GM12874 (cell line): ENCODE measurements around the gene AKT2.

Source experiments
- CTCF ChIP-seq: IDR thresholded peaks from 2 replicates; pipeline ENCODE4 v1.5.1; 2011; ENCODE audit warnings: low read depth, mild to moderate bottlenecking, control low read depth, low read length, moderate library complexity; ENCODE audit not compliant: insufficient read depth

The AKT2 gene

GRCh38 chr19:40254714-40255418 is 30.3 kb downstream of the AKT2 start:
- TF ChIP-seq CTCF: no peak

- TF ChIP-seq CTCF: no peak
Measured at GRCh38 chr19:40253611-40254092, 31.5 kb downstream of the AKT2 start.

- TF ChIP-seq CTCF: no peak
Measured at GRCh38 chr19:40252395-40252794, 32.8 kb downstream of the AKT2 start.

GRCh38 chr19:40251991-40252390 is 33.2 kb downstream of the AKT2 start:
- TF ChIP-seq CTCF: no peak

GRCh38 chr19:40251244-40251643 is 33.9 kb downstream of the AKT2 start:
- TF ChIP-seq CTCF: no peak

- TF ChIP-seq CTCF: no peak
Measured at GRCh38 chr19:40249781-40250180, 35.4 kb downstream of the AKT2 start.

- no peak for TF ChIP-seq CTCF
Measured at GRCh38 chr19:40249201-40249600, 35.9 kb downstream of the AKT2 start.
